ENCODE data around the gene ZNF142.

Gene ZNF142, protein sequence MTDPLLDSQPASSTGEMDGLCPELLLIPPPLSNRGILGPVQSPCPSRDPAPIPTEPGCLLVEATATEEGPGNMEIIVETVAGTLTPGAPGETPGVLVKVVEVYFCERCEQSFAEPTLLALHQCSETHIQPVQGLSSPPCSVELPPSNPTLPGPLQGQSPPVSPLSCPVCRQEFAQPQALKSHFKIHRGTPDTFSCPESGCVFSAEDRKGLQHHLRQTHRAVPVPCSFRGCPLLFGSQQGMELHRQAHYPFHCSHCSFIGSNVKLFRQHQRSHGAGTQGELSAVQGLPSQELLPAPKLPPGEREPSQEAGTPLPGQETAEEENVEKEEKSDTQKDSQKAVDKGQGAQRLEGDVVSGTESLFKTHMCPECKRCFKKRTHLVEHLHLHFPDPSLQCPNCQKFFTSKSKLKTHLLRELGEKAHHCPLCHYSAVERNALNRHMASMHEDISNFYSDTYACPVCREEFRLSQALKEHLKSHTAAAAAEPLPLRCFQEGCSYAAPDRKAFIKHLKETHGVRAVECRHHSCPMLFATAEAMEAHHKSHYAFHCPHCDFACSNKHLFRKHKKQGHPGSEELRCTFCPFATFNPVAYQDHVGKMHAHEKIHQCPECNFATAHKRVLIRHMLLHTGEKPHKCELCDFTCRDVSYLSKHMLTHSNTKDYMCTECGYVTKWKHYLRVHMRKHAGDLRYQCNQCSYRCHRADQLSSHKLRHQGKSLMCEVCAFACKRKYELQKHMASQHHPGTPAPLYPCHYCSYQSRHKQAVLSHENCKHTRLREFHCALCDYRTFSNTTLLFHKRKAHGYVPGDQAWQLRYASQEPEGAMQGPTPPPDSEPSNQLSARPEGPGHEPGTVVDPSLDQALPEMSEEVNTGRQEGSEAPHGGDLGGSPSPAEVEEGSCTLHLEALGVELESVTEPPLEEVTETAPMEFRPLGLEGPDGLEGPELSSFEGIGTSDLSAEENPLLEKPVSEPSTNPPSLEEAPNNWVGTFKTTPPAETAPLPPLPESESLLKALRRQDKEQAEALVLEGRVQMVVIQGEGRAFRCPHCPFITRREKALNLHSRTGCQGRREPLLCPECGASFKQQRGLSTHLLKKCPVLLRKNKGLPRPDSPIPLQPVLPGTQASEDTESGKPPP (N-terminal part only)

DNA sequence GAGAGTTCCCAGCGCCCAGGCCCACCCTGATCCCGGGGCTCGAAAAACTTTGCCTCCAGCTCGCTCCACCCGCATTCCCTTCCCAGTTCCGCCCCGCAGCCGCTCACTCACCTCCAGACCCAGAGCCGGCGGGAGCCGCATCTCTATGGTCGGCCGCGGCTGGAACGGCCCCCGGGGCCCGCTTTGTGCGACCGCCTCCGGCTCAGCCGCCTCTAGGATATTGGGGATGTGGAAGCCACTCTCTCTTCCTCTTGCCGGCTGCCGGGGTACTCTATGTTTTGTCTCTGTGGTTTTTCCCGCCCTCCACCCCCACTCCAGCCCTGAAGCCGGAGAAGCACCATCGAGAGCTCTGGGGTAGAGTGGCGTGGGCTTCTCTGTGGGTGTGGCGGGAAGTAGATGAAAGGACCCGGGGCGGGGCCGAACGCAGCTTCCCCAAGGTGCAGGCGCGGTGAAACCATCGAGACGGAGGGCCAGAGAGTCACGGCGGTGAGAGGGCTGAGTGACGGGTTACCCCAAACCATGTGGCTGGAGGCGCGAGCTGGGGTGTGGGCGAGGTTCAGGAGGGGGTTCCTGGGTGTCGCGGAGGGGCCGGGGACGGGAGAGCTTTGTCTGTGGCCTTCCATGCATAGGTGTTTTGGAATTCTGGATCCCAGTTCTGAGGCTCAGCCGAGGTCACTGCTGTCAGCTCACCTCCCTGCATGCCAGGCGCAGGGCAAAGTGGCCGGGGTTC, at the start of gene ZNF142, which contains the start of gene BCS1L:
Gene ZNF142 (minus strand): TSS at position 366 of the 730 bp plus-strand sequence. CDS start 3,194 bp downstream, outside the sequence.
Gene BCS1L (plus strand): TSS at position 426 of the 730 bp plus-strand sequence. CDS start 1,305 bp downstream, outside the sequence.
- peak; percentile 94 for DNase-seq

DNA sequence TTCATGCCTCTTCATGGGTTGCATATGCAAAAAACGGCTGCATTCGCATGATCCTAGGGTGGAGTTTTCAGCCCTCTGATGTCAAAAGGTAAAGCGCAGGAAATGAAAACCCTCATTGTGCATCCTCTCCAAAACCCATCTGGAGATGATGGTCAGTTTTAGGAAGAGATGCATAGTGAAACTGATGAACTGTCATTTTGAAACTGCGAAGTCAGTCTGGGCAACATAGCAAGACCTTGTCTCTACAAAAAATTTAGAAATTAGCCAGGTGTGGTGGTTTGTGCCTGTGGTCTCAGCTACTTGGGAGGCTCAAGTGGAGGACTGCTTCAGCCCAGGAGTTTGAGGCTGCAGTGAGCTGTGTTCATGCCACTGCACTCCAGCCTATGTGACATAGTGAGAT, 48.7 kb upstream of the ZNF142 start:
- peak; percentile 47 for DNase-seq

DNA sequence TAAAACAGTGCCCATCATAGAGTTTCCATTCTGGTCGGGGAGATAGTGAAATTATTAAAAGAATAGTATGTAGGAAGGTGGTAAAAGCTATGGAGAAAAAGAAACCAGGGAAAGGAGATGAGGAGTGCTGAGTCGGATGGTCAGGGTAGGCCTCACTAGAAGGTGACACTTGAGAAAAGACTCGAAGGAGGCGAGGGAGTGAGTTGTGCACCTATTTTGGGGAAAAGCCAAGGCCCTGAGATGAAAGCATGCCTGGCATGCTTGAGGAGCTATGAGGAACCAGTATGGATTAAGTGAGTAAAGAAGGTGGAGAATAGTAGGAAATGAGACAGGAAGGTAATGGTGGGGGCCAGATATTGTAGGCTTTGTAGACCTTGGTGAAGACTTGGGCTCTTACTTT, 43.9 kb upstream of the ZNF142 start:
- no peak for DNase-seq

DNA sequence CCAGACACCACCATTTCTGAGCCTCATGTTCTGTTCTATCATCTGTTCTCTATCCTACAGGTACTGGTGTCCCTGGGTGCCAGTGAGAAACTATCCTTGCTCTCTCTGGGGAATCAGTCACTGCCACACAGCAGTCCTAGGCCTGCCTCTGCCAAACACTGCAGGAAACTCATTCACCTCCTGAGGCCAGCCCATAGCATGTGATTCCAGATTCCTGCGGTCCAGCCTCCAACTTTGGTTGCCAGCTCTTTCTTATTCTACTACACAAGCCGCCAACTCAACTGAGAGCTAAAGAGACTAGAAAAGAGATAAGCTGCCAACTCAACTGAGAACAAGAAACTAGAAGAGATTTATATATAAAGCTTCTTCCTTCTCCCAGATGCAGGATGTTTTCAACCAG, 42.4 kb upstream of the ZNF142 start:
- DNase-seq = no peak

DNA sequence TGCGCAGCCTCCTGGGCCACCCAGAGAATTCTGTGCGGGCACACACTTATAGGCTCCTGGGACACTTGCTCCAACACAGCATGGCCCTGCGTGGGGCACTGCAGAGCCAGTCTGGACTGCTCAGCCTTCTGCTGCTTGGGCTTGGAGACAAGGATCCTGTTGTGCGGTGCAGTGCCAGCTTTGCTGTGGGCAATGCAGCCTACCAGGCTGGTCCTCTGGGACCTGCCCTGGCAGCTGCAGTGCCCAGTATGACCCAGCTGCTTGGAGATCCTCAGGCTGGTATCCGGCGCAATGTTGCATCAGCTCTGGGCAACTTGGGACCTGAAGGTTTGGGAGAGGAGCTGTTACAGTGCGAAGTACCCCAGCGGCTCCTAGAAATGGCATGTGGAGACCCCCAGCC, 39.5 kb upstream of the ZNF142 start:
- DNase-seq = no peak

DNA sequence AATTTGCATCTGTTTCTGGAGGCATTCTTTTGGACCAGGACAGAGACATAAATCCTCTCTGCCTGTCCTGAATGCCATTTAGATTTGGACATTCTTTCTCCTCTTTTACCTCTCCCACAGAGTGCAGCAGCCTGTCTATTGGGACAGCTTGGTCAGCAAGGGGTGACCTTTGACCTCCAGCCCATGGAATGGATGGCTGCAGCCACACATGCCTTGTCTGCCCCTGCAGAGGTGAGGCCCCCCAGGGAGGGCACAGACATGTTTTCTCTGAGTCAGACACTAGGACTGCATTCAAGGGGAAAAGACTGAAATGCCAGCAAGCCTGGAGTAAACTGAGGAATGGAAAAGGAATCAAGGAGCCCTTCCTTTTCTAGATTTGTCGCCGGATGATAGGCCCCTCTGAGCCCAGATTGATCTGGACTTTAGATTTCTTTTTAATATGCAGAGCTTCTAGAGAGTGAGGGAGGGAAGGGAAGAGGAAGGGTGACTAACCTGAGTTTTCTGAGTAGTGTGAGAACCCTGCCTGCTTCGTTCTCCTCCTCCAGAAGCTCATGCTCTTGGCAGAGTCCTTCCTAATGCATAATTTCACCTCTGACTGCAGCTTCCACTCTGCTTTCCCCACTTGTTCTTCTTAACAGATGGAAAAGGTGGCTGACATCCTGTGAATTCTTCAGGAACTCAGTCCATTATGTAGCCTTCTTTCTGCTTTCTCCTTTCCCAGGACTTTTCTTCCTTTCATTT, 35.2 kb upstream of the ZNF142 start:
- DNase-seq = no peak

DNA sequence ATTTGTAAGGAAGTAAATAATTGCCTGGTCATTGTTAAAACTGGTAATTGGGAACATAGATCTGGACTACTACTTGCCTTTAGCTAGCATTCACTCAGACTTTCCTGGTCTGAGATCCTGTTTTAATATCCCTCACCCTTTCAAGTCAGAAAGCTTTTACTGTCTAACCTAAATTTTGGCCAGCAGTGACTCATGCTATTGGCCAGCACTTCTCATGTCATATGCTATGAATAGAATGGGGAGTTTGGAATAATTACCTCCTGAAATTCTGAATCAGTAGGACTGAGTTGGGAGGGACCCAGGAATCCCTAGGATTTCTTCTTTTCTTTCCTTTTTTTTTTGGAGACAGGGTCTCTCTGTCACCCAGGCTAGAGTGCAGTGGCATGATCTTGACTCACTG, 31.8 kb upstream of the ZNF142 start:
- no peak for DNase-seq

DNA sequence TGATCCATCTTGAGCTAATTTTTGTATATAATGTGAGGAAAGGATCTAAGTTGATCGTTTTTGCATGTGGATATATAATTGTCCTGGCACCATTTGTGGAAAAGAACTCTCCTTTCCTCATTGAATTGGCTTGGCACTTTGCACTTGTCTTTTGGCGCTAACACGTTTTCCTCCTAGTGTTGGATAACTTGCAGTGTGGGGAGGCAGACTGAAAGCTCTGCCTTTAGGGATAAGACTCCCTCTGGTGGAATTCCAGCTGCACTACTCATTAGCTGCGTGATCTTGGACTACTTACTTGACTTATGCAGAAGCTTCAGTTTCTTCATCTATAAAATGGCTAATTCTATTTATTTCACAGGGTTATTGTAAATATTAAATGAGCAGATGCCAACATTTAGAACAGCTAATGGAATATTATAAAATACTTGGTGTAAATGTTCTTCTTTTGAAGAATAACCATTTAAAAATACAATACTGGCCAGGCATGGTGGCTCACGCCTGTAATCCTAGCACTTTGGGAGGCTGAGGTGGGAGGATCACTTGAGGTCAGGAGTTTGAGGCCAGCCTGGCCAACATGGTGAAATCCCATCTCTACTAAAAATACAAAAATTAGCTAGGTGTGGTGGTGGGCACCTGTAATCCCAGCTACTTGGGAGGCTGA, 28.1 kb upstream of the ZNF142 start:
- peak; percentile 79 for DNase-seq

DNA sequence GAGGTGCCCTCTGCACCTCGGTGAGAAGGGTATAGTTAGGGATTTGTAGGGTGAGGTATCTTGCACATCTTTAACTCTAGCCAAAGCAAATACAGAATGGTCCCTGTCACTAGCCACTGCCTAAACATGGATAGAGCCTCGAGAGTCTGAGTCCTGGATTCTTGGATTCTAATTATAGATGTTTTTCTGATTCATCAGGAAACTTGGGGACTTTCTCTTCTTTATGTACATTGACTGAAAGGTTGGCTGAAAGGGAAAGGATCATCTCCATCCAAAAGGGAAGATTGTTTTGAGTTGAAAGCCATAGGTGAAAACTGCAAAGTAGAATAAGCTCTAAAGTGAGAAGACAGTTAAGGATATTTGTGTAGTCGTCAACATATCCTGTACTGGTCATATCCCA, 20.6 kb upstream of the ZNF142 start:
- DNase-seq = no peak

DNA sequence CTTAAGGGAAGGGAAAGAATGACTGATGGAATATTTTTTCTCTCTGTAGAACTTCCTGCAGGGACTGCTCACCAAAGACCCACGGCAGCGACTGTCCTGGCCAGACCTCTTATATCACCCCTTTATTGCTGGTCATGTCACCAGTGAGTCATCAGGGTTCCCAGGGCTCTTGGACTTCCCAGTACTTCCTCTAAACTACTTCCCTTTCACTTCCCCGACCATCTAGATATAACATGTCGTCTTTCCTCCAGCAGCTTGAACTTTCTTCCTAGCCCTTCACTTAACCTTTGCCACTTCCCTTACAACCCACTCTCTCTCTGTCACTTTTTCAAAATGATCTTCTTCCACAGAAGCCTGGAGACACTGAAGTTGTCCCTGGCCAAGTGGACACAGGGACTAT, 19.7 kb upstream of the ZNF142 start:
- peak; percentile 73 for DNase-seq

DNA sequence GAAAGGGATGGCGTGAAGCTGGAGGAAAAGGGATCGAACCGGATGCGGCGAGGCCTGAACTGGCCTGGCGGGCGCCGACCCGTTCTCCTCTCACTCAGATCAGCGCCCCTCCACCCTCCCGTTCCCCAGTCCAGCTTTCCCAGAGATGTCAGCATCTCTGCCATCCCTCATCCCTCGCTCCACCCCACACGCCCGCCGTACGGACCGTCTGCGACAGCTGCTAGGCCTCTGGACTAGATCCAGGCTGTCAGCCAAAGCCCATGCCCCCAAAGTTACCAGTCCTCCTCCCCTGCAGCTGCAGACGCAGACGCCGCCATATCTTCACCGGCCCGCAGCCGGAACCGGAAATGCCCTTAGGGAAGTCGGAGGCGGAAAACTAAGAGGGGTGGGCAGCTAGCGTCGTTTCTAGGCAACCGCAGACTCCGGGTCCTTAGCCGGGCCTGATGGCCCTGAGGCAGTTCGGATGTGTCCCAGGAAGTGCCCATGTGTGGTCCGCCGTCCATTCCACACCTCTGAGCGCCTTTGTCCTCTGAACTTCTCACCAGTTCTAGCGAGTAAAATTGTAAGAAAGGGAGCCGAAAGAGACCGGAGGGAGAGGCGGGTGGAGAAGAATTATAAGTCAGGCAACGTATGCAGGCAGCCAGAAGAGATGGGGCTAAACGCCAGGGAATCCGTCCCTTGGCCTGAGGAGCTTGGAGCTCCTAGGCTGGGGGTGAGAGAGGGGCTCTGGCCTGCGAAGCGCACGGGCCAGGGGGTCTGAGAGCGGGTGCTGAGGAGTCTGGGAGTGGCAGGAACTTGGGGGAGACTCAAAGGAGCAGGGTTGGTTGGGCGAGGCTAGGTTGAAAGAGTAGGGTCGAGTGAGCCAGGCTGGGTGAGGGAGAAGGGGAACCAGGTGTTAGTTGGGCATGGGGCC, 12.5 kb upstream of the ZNF142 start, which contains the start of the genes RNF25 and STK36:
Gene RNF25 (minus strand): TSS at position 349 of the 913 bp plus-strand sequence. CDS start 32 bp downstream, at position 317.
Gene STK36 (plus strand): TSS at position 433 of the 913 bp plus-strand sequence. CDS start 744 bp downstream, outside the sequence.
- DNase-seq = peak; percentile 76

DNA sequence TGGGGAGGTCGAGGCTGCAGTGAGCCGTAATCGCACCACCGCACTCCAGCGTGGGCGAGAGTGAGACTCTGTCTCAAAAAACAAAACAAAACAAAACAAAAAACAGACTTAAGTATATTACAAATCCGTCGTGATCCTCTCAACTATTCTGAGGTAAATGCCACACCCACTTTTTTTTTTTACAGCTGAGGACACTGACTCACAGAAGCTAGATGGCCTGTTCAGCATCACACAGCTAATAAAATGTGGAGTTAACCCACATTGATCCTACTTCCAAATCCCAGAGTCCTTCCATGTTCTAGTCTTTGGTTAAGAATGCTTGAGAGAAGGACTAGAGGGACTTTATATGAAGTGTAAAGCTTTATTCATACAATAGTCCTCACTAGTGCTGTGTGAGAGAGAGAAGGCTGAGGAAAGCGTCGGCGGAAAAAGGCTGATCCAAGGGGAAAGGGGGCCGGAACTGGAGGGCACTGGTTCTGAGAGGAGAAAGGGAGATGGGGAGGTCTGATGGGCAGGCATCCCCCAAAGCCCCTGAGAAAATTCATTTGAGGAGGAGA, 11.8 kb upstream of the ZNF142 start:
- DNase-seq = no peak

DNA sequence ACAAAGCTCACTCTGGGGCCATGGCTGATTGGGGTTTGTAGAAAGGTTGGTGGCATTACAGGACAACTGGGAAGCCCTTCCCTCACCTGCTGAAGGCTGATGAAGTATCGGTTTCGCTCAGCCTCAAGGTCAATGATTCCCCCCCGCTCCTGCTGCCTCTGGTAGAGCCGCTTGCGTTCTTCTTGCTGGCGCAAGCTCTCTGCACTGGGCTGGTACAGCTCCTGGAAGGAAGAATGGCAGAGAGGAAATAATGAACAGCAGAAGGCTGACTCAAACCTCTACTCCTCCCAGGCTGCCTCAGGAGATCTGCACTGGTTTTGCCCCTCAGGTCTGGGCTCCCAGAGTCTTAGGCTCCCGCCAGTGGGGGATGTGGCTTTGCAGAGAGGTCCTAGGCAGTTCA, 5.2 kb upstream of the ZNF142 start:
- DNase-seq = no peak

DNA sequence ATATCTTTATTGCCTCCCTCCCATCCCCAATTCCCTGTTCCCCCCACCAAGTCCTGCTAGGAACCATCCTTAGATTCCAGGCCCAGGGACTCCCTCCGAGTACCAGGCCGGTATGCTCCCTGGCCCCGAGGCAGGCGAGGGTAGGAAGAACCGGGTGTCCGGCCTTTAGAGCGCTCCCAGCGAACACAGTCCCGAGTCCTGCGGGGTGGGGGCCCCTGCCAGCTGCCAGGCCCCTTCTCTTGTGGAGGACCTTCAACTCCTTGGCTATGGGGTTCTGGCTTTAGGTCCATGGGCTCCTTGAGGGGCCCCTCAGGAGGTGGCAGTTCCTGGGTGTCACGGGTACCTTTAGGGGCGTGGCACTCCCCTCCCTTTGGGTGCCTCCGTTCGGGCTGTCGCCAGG, 4.5 kb upstream of the ZNF142 start:
- no peak for DNase-seq

DNA sequence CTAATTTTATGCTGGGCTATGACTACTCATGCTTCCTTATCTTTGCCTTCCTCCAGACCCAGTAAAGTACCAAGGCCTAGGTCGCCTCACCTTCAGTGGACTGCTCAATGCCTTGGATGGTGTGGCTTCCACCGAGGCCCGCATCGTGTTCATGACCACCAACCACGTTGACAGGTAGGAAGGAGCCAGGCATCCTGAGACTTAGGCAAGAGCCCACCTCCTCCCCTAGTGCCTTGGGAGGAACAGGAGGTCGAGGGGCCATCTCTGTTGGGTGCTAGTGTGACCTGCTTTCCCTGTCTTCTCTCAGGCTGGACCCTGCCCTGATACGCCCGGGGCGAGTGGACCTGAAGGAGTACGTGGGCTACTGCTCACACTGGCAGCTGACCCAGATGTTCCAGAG, 3.4 kb upstream of the ZNF142 start:
- DNase-seq = no peak

DNA sequence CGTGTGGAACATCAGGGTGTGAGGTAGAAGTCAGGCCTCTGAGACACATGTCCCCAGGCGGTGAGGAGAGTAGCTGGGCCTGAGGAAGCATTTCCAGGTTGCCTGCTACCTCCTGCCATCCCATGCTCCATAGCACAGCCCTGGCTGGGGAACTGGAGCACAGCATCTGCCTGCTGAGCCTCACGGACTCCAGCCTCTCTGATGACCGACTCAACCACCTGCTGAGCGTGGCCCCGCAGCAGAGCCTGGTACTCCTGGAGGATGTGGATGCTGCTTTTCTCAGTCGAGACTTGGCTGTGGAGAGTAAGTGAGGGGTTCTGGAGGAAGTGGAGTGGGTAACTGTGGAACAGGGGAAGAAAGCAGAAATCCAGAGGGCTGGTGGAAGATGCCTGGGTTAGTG, 3.0 kb upstream of the ZNF142 start:
- no peak for DNase-seq

DNA sequence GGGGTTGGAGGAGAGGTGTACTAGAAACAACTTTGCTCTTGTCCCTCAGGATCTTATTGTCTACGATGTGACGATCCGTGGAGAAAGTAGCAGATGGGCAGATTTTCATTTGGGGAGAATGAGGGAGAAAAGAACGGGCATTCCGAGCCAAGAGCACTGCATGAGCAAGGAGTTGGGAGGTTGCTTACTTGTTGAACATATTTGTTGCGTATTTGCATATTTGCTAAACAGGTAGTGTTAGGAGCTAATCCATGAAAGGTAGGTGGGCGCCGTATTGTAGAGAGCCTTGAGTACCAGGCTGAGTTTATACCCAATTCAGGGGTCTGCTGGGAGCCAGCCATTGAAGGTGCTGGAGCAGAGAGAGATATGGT, 550 bp upstream of the ZNF142 start:
- no peak for DNase-seq

DNA sequence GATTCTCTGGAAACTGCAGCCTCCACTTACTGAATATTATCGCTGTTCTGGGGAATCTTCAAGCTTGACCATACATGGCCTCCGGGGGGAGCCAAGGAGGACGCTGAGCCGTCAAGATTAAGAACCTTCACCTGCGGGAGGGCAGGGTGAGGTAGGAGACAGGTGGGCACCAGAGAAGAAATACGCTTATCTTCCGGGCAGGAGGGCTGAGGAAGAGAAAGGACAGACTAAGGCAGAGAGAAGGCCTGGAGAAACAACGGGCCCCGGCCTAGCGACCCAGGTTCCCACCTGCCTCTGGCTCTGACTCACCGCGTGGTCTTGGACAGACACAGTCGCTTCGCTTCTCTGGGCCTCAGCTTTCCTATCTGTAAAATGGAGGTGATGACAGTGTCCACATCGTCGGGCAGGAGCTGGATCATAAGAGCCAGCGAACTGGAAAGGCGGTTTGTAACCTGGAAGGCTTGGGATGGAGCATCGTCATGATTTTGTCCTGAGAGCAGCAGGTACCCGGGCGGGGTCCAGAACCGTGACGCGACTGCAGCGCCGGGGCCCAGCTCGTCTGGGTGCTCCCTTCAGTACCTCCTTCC, 659 bp downstream of the ZNF142 start:
- DNase-seq = peak; percentile 33

DNA sequence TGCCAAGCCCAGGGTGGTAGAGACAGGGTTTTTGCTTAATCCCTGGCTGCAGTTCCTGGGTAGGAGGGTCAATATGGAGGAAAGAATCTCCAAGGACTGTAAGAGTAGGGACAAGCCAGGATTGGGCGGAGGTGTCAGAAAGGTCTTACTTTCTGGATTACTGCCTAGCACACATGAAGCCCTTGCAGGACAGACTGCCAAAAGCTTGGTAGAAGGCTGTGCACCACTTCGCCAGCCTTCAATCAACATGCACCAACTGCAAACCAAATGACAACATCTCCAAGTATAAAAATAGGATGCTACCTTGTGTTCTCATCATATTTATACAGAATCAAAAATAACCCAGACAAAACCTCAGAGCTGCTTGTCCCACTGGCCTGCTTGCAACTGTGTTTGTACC, 3.7 kb downstream of the ZNF142 start:
- no peak for DNase-seq
